Activated CD4-positive, alpha-beta memory T cell treated with anti-CD3 and anti-CD28 coated beads for 36 hours (primary cell): ENCODE measurements around the gene CA6. TPM values are rescaled to one million over a fixed set of nuclear protein-coding genes. Genes with fewer than 3 reads are reported as not detected.
"Not testable (repeated sequence)": the region's sequence is repeated elsewhere in the genome, so short reads cannot be mapped to it uniquely, and the experiment has no call there.

Source experiments
- CTCF ChIA-PET: fragments of 350-600 bp; sonication (Branson Sonifier 250); formaldehyde crosslinking; loops from one replicate; lab custom pipeline; 2021; ENCODE audit warnings: antibody characterized with exemption, inconsistent platforms; lab: Charles Lee
- POLR2A ChIA-PET: fragments of 350-600 bp; sonication (Branson Sonifier 250); formaldehyde crosslinking; loops from one replicate; lab custom pipeline; 2021; ENCODE audit warnings: antibody characterized with exemption; lab: Charles Lee
- DNase-seq: peaks from one replicate; pipeline ENCODE4 v3.0.0-alpha.2; 2020
- H3K27ac Mint-ChIP-seq: one replicate; pipeline ENCODE4 v1.8.0; 2021; ENCODE audit warnings: mixed read lengths
- H3K27me3 Mint-ChIP-seq: one replicate; pipeline ENCODE4 v1.8.0; 2021; ENCODE audit warnings: mixed read lengths
- H3K36me3 Mint-ChIP-seq: one replicate; pipeline ENCODE4 v1.8.0; 2021; ENCODE audit warnings: mixed read lengths
- H3K4me1 Mint-ChIP-seq: one replicate; pipeline ENCODE4 v1.8.0; 2021; ENCODE audit warnings: low read depth, mixed read lengths
- H3K4me3 Mint-ChIP-seq: one replicate; pipeline ENCODE4 v1.8.0; 2021; ENCODE audit warnings: mild to moderate bottlenecking, mixed read lengths
- H3K9me3 Mint-ChIP-seq: one replicate; pipeline ENCODE4 v1.8.0; 2021; ENCODE audit warnings: mixed read lengths
- intact Hi-C: fragments of 100-400 bp; cut with micrococcal nuclease; formaldehyde crosslinking; loops from one replicate; pipeline ENCODE4 v1.15.1; 2023
- total RNA-seq, 2 experiments: library from RNA; stranded (reverse); gene quantifications; one replicate each; pipeline ENCODE4 v1.2.3, GENCODE V29; 2021

CA6 gene
- total RNA-seq, 2 experiments from 2014 or later, result 0.17 to 0.26 TPM

DNA sequence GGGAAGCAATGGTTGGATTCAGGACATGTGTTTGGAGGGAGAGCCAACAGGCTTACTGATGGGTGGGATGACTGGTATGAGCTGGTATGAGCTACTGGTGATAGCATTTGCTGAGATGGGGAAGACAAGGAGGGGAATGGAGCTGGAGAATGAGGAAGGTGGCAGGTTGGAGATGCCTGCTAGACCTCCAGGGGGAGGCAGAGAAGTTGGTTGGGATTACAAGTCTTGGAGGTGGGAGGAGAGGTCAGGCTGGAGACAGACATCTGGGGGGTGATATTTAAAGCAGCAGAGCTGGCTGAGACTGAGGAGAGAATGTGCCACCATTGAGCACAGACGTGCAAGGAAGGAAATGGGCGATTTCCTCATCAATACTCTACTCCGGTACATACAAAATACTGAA is 35.3 kb upstream of the CA6 start:
- Mint-ChIP-seq H3K27me3 (peaks cover 3% of the 10 kb centered on the region), H3K27ac (no peak overlapping the region), H3K4me1 (peaks cover 8% of the 10 kb centered on the region), H3K36me3 (no peaks in the 10 kb centered on the region), H3K4me3 (no peak overlapping the region), H3K9me3 (no peaks in the 10 kb centered on the region)
- ChIA-PET POLR2A (interaction anchor here (0.6 to 1.5 kb wide), 2 partner anchors 37 to 53 kb away, joined by 3 read pairs; no protein-coding TSS in a partner anchor), CTCF (interaction anchor here (1.9 to 2.1 kb wide), 2 partner anchors 78 to 95 kb away, joined by 8 to 10 read pairs; no protein-coding TSS in a partner anchor)
- intact Hi-C loops, result no loop called here
- DNase-seq, result no peak

- no peak for DNase-seq
- ChIA-PET CTCF (interaction anchor here (1.9 to 2.1 kb wide), 2 partner anchors 77 to 94 kb away, joined by 8 to 10 read pairs; no protein-coding TSS in a partner anchor), POLR2A (interaction anchor here (1.5 kb wide), 1 partner anchor 37 kb away, joined by 3 read pairs; no protein-coding TSS in a partner anchor)
- peaks cover 3% of the 10 kb centered on the region for H3K27me3 Mint-ChIP-seq
- no peak overlapping the region for H3K27ac Mint-ChIP-seq
- intact Hi-C loops, result no loop called here
- no peaks in the 10 kb centered on the region for H3K9me3 Mint-ChIP-seq
- no peaks in the 10 kb centered on the region for H3K36me3 Mint-ChIP-seq
- peaks cover 3% of the 10 kb centered on the region for H3K4me1 Mint-ChIP-seq
- no peak overlapping the region for H3K4me3 Mint-ChIP-seq
Measured at GRCh38 chr1:8910914-8911313, 34.8 kb upstream of the CA6 start.

DNA sequence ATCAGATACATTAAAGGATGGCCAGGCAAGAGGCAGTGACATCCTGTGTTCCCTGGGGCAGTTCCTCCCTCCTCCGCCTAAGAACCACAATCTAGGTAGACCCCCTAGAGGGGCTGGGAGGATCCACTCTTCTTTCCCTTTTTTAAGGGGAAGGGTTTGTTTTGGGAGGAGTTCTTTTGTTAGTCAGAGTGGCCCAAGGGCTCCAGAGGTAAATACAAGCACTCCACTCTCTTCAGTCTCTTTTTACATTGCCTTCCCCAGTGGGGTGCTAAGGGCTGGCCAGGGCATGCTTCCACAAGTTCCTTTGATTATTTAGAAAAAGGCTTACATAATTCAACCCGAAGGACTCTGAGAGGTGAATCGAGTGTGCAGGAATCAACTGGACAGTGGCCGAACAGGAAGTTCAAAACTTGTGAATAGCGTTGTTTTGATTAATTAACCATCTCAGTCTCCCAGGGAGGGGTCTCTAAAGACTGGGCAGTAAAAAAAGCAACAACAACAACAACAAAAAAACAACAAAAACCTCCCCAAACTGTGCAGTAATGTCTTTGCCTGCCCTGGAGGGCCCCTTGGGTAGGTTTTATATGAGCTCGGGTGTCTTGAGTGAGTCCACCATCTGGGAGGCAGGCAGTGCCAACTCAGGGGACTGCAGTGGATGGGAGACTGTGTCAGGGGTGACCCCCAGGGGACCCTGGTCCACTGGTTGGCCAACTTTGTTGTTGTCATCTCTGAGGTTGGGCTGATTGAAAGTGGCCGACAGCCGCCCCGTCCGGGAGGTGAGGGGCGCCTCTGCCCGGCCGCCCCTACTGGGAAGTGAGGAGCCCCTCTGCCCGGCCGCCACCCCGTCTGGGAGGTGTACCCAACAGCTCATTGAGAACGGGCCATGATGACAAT is 34.0 kb upstream of the CA6 start:
- no peak for DNase-seq
- intact Hi-C loops, result no loop called here
- POLR2A ChIA-PET, result no interaction called here
- Mint-ChIP-seq H3K9me3 (no peaks in the 10 kb centered on the region), H3K27me3 (peaks cover 3% of the 10 kb centered on the region), H3K4me3 (no peak overlapping the region), H3K4me1 (peaks cover 2% of the 10 kb centered on the region), H3K36me3 (no peaks in the 10 kb centered on the region), H3K27ac (no peak overlapping the region)
- CTCF ChIA-PET, result interaction anchor here (1.9 to 2.1 kb wide), 2 partner anchors 76 to 93 kb away, joined by 8 to 10 read pairs; no protein-coding TSS in a partner anchor

DNA sequence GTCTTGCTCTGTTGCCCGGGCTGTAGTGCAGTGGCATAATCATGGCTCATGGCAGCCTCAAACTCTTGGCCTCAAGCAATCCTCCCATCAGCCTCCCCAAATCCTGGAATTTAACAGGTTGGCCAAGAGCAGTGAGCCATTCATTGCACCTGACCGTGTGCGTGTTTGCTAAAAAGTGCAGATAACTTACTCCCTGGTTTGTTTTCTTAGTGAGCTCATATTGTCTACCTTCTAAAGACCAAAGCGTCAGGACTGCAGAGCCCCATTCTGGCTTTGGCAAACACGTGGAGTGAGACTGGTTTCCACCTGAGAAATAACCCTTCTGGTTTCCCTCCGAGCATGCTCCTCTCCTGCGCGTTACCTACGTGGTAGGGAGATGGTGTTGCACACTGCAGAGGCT is 32.2 kb upstream of the CA6 start:
- no peak overlapping the region for H3K27ac Mint-ChIP-seq
- DNase-seq, result no peak
- peaks cover 4% of the 10 kb centered on the region for H3K4me1 Mint-ChIP-seq
- H3K36me3 Mint-ChIP-seq, result no peaks in the 10 kb centered on the region
- ChIA-PET CTCF (interaction anchor here (9.9 to 11.5 kb wide), 2 partner anchors 77 to 93 kb away, joined by 204 to 224 read pairs; no protein-coding TSS in a partner anchor), POLR2A (no interaction called here)
- intact Hi-C loops, result no loop called here
- H3K27me3 Mint-ChIP-seq, result peaks cover 3% of the 10 kb centered on the region
- H3K4me3 Mint-ChIP-seq, result no peak overlapping the region
- no peaks in the 10 kb centered on the region for H3K9me3 Mint-ChIP-seq

- H3K9me3 Mint-ChIP-seq, result no peaks in the 10 kb centered on the region
Measured at GRCh38 chr1:8914466-8914865, 31.2 kb upstream of the CA6 start.

GRCh38 chr1:8915446-8915845 is 30.2 kb upstream of the CA6 start:
- no peak for DNase-seq
- no peaks in the 10 kb centered on the region for H3K27me3 Mint-ChIP-seq
- no peaks in the 10 kb centered on the region for H3K9me3 Mint-ChIP-seq
- CTCF ChIA-PET, result interaction anchor here (0.9 to 11.5 kb wide), 4 partner anchors 12 to 167 kb away, joined by 3 to 224 read pairs (median 104); no protein-coding TSS in a partner anchor
- intact Hi-C loops, result loop anchor here (5.0 kb wide), 1 partner anchor 57 kb away; no protein-coding TSS in a partner anchor
- POLR2A ChIA-PET, result no interaction called here
- no peak overlapping the region for H3K4me3 Mint-ChIP-seq
- no peak overlapping the region for H3K27ac Mint-ChIP-seq
- H3K36me3 Mint-ChIP-seq, result no peaks in the 10 kb centered on the region
- H3K4me1 Mint-ChIP-seq, result peaks cover 4% of the 10 kb centered on the region

More at GRCh38 chr1:8914466-8914865, 31.2 kb upstream of the CA6 start:
- peaks cover 3% of the 10 kb centered on the region for H3K27me3 Mint-ChIP-seq
- POLR2A ChIA-PET, result no interaction called here
- H3K27ac Mint-ChIP-seq, result no peak overlapping the region
- H3K4me3 Mint-ChIP-seq, result no peak overlapping the region
- no peak for DNase-seq
- H3K4me1 Mint-ChIP-seq, result peaks cover 4% of the 10 kb centered on the region
- H3K36me3 Mint-ChIP-seq, result no peaks in the 10 kb centered on the region
- intact Hi-C loops, result no loop called here
- CTCF ChIA-PET, result interaction anchor here (0.6 to 11.5 kb wide), 4 partner anchors 53 to 168 kb away, joined by 3 to 224 read pairs (median 104); no protein-coding TSS in a partner anchor

DNA sequence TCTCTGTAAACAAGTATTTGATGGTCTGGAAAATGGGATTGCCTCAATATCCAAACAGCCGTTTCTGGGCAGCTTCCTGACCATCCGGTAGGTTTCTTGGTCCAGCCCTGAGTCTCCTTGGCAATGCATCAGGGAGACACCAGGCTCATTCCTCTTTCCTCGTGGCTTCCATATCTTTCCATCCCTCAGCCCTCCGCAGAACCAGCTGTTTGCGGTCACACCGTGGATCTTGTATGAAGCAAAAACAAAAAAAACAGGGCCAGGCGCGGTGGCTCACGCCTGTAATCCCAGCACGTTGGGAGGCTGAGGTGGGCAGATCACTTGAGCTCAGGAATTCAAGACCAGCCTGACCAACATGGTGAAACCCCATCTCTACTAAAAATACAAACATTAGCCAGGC is 28.1 kb upstream of the CA6 start:
- H3K9me3 Mint-ChIP-seq, H3K27ac Mint-ChIP-seq, DNase-seq, H3K27me3 Mint-ChIP-seq, H3K4me3 Mint-ChIP-seq, H3K36me3 Mint-ChIP-seq: not testable (repeated sequence)
- POLR2A ChIA-PET, result interaction anchor here (1.0 kb wide), 1 partner anchor 88 kb away, joined by 3 read pairs; no protein-coding TSS in a partner anchor
- CTCF ChIA-PET, result interaction anchor here (0.6 to 11.5 kb wide), 14 partner anchors 9 to 182 kb away, joined by 3 to 224 read pairs (median 4); no protein-coding TSS in a partner anchor
- intact Hi-C loops, result loop anchor here (5.0 kb wide), 1 partner anchor 55 kb away; no protein-coding TSS in a partner anchor
- H3K4me1 Mint-ChIP-seq, result peaks cover 12% of the 10 kb centered on the region

- Mint-ChIP-seq H3K9me3 (no peaks in the 10 kb centered on the region), H3K27me3 (no peaks in the 10 kb centered on the region), H3K36me3 (no peaks in the 10 kb centered on the region), H3K4me3 (no peak overlapping the region), H3K27ac (no peak overlapping the region), H3K4me1 (peaks cover 12% of the 10 kb centered on the region)
- CTCF ChIA-PET, result interaction anchor here (9.9 to 11.5 kb wide), 2 partner anchors 68 to 83 kb away, joined by 204 to 224 read pairs; no protein-coding TSS in a partner anchor
- POLR2A ChIA-PET, result no interaction called here
- DNase-seq, result no peak
- intact Hi-C loops, result no loop called here
Measured at GRCh38 chr1:8922962-8923361, 22.7 kb upstream of the CA6 start.

GRCh38 chr1:8925406-8925805 is 20.3 kb upstream of the CA6 start:
- intact Hi-C loops, result no loop called here
- ChIA-PET CTCF (interaction anchor here (1.1 kb wide), 1 partner anchor 62 kb away, joined by 3 read pairs; no protein-coding TSS in a partner anchor), POLR2A (interaction anchor here (0.6 kb wide), 1 partner anchor 233 kb away, joined by 3 read pairs; no protein-coding TSS in a partner anchor)
- Mint-ChIP-seq H3K4me3 (no peak overlapping the region), H3K27ac (no peak overlapping the region), H3K27me3 (no peaks in the 10 kb centered on the region), H3K9me3 (no peaks in the 10 kb centered on the region), H3K4me1 (peaks cover 8% of the 10 kb centered on the region), H3K36me3 (no peaks in the 10 kb centered on the region)
- no peak for DNase-seq

GRCh38 chr1:8925960-8926359 is 19.7 kb upstream of the CA6 start:
- POLR2A ChIA-PET, result interaction anchor here (0.6 kb wide), 1 partner anchor 233 kb away, joined by 3 read pairs; no protein-coding TSS in a partner anchor
- Mint-ChIP-seq H3K36me3 (no peaks in the 10 kb centered on the region), H3K27ac (no peak overlapping the region), H3K9me3 (no peaks in the 10 kb centered on the region), H3K27me3 (no peaks in the 10 kb centered on the region), H3K4me1 (peaks cover 5% of the 10 kb centered on the region), H3K4me3 (no peak overlapping the region)
- no peak for DNase-seq
- CTCF ChIA-PET, result interaction anchor here (2.9 kb wide), 1 partner anchor 79 kb away, joined by 10 read pairs; no protein-coding TSS in a partner anchor
- intact Hi-C loops, result no loop called here

GRCh38 chr1:8926707-8927694 is 18.7 kb upstream of the CA6 start:
- Mint-ChIP-seq H3K9me3 (no peaks in the 10 kb centered on the region), H3K36me3 (no peaks in the 10 kb centered on the region), H3K27me3 (no peaks in the 10 kb centered on the region), H3K4me3 (no peak overlapping the region), H3K4me1 (no peaks in the 10 kb centered on the region), H3K27ac (no peak overlapping the region)
- ChIA-PET CTCF (interaction anchor here (0.9 to 2.9 kb wide), 3 partner anchors 61 to 78 kb away, joined by 3 to 10 read pairs (median 5); no protein-coding TSS in a partner anchor), POLR2A (no interaction called here)
- DNase-seq, result no peak
- intact Hi-C loops, result no loop called here
